ENCODE data around the gene STAC2.

The STAC2 gene

DNA sequence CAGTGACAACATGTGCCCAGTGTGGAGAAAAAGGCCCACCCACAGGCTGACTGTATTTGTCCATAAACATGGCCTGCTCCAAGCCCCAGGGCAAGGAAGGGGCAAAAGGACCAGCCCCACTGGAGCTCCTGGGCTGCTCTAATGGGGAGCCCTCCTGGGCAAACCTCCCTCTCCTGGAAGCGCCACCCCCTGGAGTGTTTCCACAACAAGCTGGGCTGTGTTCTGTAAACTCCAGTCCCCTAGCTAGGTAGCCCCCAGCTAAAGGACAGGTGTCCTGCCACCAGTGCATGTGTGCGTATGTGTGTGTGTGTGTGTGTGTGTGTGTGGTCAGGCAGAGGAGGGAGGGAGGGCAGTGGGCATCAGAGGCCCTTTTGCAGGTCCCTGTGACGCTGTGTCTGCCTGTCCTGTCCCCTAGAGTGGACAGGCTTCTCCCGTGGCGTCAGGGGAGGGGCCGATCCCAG lies 11.3 kb upstream of the STAC2 start:
- Histone ChIP-seq H3K27me3 (replicated peaks) (no peaks in the 10 kb centered on the region), H3K4me3 (ENCODE audit: low read depth, low read length) (no peak overlapping the region), H3K36me3 (replicated peaks) (no peaks in the 10 kb centered on the region), H3K27ac (no peak overlapping the region)
- in situ Hi-C loops (cut with HindIII; ENCODE audit: low pct_ligation_motif_present, low sequenced_read_pairs) = no loop called here
- TF ChIP-seq, protein P1, sequence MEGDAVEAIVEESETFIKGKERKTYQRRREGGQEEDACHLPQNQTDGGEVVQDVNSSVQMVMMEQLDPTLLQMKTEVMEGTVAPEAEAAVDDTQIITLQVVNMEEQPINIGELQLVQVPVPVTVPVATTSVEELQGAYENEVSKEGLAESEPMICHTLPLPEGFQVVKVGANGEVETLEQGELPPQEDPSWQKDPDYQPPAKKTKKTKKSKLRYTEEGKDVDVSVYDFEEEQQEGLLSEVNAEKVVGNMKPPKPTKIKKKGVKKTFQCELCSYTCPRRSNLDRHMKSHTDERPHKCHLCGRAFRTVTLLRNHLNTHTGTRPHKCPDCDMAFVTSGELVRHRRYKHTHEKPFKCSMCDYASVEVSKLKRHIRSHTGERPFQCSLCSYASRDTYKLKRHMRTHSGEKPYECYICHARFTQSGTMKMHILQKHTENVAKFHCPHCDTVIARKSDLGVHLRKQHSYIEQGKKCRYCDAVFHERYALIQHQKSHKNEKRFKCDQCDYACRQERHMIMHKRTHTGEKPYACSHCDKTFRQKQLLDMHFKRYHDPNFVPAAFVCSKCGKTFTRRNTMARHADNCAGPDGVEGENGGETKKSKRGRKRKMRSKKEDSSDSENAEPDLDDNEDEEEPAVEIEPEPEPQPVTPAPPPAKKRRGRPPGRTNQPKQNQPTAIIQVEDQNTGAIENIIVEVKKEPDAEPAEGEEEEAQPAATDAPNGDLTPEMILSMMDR (IDR thresholded peaks at IDR 0.05; ENCODE audit: low read depth, low read length, missing control alignments) = no peak
- no peak for DNase-seq

DNA sequence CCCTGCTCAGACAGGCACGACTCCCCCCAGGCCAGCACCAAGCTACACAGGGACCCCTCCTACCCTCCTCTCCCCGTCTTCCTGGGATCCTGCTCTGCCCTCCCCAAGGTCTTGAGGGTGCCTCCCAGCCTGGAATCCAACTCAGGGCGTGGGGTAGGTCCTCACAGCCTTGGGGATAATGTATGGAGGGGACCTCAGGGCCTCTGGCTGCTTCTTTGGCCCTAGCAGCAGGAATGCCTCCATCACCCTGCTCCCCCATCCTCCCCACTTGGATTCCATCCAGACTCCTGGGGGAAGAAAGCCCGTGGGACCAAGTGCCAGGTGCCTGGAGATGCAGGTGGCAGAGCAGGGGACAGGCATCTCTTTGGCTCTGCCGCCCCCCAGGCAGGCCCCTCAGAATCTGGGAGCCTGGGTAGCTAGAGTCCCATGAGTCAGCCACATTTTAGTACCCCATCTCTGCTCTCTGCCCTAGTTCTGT lies 10.7 kb upstream of the STAC2 start:
- H3K27me3 ChIP-seq (replicated peaks) = no peaks in the 10 kb centered on the region
- H3K27ac ChIP-seq = no peak overlapping the region
- no peaks in the 10 kb centered on the region for H3K36me3 ChIP-seq (replicated peaks)
- TF ChIP-seq, protein P1 (IDR thresholded peaks at IDR 0.05; ENCODE audit: low read depth, low read length, missing control alignments) = no peak
- no peak for DNase-seq
- no peak overlapping the region for H3K4me3 ChIP-seq (ENCODE audit: low read depth, low read length)
- in situ Hi-C loops (cut with HindIII; ENCODE audit: low pct_ligation_motif_present, low sequenced_read_pairs) = no loop called here

DNA sequence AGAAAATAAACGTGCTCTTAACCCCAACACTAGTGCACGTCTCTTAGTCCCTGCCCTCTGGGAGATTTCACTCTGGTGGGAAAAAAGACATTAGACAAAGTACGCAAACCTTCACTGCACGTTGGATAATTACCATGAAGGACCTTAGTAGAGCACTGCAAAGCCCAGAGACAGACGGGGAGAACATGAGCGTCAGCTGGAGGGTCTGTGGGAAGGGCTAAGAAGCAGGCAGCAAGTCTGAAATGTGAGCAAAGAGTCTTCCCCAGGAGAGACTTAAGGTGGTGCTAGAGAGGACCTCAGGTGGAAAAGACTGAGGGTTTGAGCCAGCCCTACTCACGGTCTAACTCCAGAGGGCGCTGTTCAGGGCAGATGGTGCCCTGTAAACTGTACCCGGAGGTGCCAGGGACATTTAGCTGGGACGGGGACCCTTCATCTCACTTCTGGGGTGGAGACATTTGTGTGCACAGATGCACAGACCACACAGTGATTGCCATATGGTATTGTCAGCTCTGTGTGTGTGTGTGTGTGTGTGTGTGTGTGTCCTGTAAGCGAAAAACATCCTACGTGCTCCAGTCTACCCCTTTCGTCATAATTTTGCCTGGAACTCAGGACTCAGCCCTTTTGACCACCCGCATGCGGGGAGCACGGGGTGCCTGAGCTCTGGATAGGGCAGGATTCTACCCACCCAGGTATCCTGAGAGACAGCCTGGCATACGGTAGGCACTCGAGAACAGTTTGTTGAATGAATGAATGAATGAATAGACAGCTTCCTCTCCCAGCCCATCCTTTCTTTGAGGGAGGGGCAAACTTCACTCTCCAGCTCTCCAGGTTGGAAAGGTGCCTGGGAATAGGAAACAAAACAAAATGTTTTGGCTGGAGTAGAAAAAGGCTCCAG lies 10.1 kb upstream of the STAC2 start:
- Histone ChIP-seq H3K36me3 (replicated peaks) (no peaks in the 10 kb centered on the region), H3K27me3 (replicated peaks) (no peaks in the 10 kb centered on the region), H3K4me3 (ENCODE audit: low read depth, low read length) (no peak overlapping the region), H3K27ac (no peak overlapping the region)
- TF ChIP-seq, protein P1 (IDR thresholded peaks at IDR 0.05; ENCODE audit: low read depth, low read length, missing control alignments) = peak; percentile 90
- in situ Hi-C loops (cut with HindIII; ENCODE audit: low pct_ligation_motif_present, low sequenced_read_pairs) = no loop called here
- peak; percentile 34 for DNase-seq

DNA sequence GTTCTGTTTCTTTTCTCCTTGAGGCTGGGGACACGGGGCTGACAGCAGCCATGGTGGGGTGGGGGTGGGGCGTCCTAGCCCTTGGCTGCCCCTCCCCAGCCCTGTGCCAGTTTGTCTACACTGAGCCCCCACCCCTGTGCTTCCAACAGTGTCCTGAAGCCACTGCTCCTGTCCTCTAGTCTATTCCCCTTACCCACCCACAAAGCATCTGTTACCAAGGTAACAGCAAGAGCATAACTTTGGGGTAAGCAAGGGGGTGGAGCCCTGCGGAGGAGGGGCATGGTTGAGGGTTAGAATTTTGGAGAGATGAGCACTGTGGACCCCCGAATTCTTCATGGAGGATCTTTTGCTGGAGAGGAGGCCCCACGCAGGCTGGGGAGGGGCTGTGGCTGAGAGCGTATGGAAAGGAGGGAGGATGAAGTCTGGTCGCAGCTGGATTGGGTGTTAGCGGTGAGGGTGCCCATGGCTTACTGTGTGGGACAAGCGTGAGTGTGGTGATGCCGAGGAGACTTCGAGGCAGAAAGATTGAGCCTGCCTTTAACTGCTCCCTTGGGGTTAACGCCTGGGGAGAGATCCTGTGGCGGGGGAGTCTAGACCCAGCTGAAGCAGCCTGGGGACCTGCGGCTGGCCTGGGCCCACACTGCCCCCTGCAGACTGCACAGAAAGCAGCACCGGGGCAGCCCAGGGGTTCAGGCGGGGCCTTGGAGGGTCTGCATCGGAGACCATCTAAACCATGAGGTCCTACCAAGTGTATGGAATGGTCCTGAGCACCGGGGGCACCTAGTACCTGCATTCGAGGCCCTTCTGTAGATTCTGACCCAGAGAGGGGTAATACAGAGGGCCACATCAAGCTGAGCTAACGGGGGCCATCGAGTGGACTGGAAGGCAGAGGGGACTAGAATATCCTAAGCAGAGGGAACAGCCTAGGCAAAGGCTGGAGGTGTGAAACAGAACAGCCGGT lies 6.1 kb upstream of the STAC2 start:
- in situ Hi-C loops (cut with HindIII; ENCODE audit: low pct_ligation_motif_present, low sequenced_read_pairs) = no loop called here
- no peaks in the 10 kb centered on the region for H3K36me3 ChIP-seq (replicated peaks)
- peak; percentile 34 for DNase-seq
- TF ChIP-seq, protein P1 (IDR thresholded peaks at IDR 0.05; ENCODE audit: low read depth, low read length, missing control alignments) = peak; percentile 91
- H3K27me3 ChIP-seq (replicated peaks) = no peaks in the 10 kb centered on the region
- peak overlapping the region; percentile 12 for H3K4me3 ChIP-seq (ENCODE audit: low read depth, low read length)
- H3K27ac ChIP-seq = no peak overlapping the region

DNA sequence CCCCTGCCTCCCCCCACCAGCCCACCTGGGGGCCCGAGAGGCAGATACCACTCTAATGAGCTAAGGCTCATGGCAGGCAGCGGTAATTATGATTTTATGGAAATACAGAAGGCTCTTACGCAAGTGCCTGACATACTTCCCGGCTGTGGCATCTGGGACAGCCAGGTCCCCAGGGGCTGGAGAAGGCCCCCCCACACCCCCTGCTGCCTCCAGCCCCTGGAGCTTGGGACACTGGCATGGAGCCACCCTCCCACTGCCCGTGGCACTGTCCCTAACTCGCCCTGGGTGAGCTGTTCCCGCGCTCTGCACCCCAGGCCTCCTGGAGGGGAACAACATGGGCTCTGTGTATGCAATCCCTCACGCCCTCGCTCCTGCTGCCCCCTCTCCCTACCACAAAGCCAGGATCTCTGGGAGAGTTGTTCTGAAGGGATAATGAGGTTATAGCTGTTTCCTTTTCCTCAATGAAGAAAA lies 5.4 kb upstream of the STAC2 start:
- no peak for DNase-seq
- Histone ChIP-seq H3K27me3 (replicated peaks) (peaks cover 3% of the 10 kb centered on the region), H3K4me3 (ENCODE audit: low read depth, low read length) (no peak overlapping the region), H3K27ac (no peak overlapping the region), H3K36me3 (replicated peaks) (no peaks in the 10 kb centered on the region)
- in situ Hi-C loops (cut with HindIII; ENCODE audit: low pct_ligation_motif_present, low sequenced_read_pairs) = no loop called here
- TF ChIP-seq, protein P1 (IDR thresholded peaks at IDR 0.05; ENCODE audit: low read depth, low read length, missing control alignments) = no peak

Measured in brain microvascular endothelial cell (primary cell).